EH (cell line): ENCODE results near the gene LMNTD2.

ENCODE experiments used
- DNase-seq: peaks from one replicate; pipeline ENCODE4 v3.0.0-alpha.2; 2015; ENCODE audit warnings: low read depth

LMNTD2 gene

DNA sequence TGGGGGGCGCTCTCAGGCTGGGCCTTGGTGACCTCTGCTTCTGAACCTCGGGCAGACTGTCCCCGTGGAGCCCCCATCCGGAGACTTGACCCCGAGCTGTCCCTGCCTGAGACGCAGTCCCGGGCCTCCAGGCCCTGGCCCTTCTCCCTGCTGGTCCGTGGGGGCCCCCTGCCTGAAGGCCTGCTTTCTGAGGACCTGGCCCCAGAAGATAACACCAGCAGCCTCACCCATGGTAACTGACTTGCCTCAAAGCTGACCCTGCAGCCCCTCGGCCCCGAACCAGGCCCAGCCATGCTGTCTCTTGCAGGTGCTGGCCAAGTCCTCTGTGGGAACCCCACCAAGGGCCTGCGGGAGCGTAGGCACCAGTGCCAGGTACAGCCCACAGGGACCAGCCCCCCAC lies 8.9 kb downstream of the LMNTD2 start:
- DNase-seq: no peak

GRCh38 chr11:551131-551530 lies 9.4 kb downstream of the LMNTD2 start:
- DNase-seq: no peak

GRCh38 chr11:550746-551085 lies 9.8 kb downstream of the LMNTD2 start:
- DNase-seq: no peak

DNA sequence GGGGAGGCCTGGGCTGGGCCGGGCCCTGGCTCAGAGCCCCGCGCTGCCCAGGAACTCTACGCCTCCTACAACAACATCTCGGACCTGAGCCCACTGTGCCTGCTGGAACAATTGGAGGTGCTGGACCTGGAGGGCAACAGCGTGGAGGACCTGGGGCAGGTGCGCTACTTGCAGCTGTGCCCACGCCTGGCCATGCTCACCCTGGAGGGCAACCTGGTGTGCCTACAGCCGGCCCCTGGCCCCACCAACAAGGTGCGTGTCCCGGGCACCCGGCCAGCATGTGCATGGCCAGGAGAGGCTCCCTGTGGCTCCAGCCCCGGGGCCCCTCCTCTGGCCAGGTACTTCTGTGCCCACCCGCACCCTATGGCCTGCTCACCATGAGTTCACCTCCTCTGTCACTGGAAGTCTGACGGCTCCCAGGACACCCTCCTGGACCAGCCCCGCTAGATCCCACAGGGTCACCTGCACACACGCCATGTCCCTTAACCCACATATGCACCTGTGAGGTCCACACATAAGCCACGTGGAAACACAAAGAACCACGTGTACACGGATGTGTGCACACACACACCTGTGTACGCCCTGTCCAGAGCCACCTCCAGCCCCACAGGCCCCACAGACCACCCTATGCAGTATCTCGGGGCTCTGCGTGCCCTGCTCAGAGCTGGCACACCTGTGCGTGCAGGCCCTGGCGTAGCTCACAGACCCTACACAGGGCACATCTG lies 10.4 kb downstream of the LMNTD2 start:
- no peak for DNase-seq

DNA sequence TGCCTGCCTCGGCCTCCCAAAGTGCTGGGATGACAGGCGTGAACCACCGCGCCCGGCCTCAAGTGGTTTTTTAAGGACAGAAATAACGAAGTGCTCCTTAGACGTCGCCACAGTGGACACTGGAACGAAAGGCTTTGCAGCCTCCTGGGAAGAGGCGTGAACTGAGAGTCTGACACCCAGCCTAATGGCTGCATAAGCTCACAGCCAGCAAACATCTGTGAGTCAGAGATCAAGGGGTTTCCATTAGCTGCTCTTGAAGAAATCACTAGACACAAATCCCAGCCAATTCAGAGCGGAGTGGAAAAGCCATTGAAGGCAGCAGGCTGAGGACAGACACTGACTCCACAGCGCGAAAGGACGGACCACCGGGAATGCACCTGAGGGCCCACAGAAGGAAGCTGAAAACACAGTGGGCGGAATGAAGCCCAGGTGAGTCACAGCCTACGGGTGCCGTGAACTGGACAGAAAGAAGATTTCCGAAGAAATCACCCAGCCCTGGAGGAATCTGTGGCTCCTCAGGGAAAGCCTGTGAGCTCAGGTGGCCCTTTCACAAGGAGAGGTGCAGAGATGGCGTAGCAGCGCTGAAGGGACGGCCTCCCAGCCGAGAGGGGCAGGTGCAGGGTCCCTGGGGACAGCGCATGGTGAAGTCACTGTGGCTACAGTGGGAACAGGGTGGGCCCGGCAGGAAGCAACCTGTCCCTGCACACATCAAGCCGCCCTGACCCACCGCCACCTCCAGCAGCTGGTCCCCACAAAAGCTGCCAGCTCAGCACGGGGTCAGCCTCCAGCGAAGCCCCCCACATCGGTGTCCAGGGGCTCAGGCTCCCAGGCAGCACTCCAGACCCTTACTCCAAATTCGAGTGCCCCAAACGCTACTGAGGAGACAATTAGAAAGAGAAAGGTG lies 11.6 kb downstream of the LMNTD2 start:
- DNase-seq: no peak

GRCh38 chr11:545171-545570 lies 15.4 kb downstream of the LMNTD2 start:
- no peak for DNase-seq

DNA sequence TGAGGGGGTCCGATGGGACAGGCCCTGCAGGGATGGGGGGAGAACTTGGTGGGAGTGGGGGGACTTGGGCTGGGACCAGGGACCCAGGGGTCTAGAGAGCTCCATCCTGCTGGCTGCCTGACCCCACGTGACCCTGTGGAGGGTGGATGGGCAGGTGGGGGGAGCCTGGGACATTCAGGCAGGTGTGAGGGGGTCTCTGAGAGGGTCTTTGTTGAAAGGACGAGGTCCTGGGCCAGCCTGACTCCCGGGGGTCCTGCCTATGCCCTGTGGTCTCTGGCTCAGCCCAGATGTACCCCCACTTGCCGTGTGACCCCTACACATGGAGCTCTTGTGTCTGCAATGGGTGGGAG lies 15.7 kb downstream of the LMNTD2 start:
- DNase-seq: no peak

DNA sequence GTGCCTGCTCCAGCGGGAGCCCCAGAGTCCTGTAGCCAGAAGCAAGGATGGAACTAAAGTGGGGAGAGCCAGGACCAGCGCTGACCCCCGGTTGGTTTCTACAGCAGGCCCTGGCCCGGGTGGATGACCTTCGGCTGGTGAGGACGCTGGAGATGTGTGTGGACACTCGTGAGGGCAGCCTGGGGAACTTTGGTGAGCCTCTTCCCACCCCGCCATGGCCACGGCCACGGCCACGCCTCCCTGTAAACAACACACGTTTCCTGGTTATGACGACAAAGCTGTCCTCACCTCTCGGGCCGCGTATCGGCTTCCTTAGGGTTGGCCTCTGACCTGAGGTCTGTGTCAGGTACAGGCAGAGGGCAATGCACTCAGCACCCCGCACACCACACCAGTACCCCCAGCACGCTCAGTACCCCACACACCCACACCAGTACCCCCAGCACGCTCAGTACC lies 19.1 kb downstream of the LMNTD2 start:
- DNase-seq: no peak

DNA sequence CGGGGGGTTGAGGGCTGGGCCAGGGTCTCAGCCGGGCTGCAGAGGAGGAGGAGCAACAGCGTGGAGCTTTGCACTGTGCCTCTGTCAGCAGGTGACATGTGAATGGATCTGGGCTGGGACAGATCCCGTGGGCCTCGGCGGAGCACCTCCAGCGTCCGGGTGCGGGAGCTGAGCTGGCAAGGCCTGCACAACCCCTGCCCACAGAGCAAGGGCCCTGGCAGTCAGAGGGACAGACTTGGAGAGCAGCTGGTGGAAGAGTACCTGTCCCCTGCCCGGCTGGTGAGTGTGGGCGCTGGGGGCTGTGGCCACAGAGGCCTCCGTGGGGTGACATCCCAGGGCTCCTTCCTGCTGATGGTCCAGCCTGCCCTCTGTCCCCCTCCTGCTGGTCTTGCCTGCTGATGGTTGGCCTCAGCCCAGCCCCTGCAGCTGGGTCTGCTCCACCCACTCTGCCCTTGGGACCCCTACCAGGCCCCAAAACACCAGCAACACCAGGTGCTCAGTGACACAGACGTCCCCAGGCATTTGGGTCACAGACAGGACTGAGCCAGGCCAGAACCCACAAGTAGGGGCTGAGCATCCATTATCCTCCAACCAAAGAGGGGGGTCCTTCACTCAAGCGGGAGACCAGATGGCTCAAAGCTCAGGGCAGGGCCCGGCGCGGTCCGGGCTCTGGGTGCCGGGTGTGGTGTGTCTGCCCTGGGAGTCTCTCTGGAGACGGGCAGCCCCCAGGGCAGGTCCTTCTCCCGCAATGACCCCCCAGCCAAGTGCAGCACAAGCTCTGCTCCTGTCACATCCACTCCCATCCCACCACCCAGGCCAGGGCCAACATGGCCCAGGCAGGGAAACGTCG lies 19.7 kb downstream of the LMNTD2 start:
- no peak for DNase-seq

GRCh38 chr11:539971-540481 lies 20.5 kb downstream of the LMNTD2 start:
- DNase-seq: no peak

- no peak for DNase-seq
These were observed 22.0 kb downstream of the LMNTD2 start for GRCh38 chr11:538431-539051.

DNA sequence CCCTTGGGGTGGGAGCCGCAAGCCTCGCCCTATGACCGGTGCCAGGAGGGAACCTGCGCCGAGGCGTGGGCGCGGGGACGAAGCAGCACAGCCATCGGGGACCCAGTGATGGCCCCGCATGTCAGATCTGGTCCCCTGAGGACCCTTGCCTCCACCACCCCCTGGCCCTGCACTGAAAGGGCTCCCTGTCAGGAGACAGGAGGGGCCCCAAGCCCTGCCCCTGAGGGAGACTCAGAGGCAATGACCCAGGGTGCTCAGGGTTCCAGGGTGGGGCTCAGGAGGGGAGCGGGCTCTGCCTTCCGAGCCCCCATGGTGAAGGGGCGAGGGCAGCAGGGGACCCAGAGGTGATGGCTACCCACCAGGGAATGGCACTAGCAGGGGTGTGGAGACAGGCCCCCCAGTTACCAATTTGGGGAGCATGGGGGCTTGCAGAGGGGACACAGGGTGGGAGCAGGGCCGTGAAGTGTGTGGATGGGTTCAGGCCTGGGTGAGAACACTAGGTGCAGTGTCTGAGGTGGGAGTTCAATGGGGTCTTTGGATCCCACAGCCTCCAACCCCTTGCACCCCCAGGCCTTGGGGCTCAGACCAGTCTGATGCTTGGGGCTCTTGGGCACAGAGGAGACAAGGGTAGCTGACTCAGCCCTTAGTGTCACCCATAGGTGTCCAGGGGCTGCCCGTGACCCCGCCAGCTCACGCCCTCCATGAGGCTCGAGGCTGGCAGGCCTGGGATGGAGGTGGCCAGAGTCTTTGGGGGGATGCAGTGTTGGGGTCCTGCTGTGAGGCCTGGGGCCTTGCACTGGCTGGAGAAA lies 22.7 kb downstream of the LMNTD2 start:
- DNase-seq: no peak

GRCh38 chr11:536841-537621 lies 23.5 kb downstream of the LMNTD2 start, which contains the start of gene LRRC56:
Gene LRRC56 (plus strand): TSS chr11:537527. CDS start chr11:540685, 3,158 bp downstream.
- peak; percentile 90 for DNase-seq

GRCh38 chr11:535519-536454 lies 24.8 kb downstream of the LMNTD2 start, which contains the start of gene HRAS:
Gene HRAS (minus strand): TSS chr11:535576.
- DNase-seq: peak; percentile 92

- DNase-seq: no peak
These were observed 25.4 kb downstream of the LMNTD2 start for GRCh38 chr11:535210-535518.

DNA sequence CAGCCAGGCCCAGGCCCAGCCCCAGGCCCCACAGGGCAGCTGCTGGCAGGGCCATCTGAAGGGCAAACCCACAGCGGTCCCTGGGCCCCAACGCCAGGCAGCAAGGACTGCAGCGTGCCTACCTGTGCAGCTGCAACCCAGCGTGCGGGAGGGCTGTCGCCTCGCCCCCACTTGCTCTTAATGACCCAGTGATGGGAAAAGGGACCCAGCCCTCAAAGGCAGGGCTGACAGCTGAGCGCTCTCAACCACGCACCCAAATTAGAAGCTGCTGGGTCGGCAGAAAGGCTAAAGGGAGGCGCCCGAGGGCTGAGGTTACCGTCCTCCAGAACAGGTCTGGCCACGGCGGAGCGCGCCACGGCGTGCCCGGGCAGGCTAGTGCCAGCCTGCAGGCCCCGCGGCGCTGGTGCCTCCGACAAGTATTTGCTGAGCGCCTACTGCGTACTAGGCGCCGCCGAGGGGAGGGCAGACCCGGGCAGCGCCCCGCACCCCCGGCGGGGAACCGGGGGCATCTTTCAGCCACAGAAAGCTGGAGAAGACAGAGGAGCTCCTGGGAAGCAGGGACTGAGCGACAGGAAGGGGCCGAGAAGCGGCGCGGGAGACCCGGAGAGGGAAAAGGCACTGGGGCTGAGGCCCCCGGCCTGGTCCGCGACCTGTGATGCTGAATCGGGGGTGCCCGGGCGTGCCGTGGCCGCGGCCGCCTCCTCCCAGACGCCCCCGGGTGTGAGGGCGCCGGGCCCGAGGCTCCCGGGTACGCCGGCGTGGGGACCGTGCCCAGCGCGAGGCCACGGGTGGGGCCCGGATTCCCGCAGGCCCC lies 25.9 kb downstream of the LMNTD2 start:
- DNase-seq: peak; percentile 23

DNA sequence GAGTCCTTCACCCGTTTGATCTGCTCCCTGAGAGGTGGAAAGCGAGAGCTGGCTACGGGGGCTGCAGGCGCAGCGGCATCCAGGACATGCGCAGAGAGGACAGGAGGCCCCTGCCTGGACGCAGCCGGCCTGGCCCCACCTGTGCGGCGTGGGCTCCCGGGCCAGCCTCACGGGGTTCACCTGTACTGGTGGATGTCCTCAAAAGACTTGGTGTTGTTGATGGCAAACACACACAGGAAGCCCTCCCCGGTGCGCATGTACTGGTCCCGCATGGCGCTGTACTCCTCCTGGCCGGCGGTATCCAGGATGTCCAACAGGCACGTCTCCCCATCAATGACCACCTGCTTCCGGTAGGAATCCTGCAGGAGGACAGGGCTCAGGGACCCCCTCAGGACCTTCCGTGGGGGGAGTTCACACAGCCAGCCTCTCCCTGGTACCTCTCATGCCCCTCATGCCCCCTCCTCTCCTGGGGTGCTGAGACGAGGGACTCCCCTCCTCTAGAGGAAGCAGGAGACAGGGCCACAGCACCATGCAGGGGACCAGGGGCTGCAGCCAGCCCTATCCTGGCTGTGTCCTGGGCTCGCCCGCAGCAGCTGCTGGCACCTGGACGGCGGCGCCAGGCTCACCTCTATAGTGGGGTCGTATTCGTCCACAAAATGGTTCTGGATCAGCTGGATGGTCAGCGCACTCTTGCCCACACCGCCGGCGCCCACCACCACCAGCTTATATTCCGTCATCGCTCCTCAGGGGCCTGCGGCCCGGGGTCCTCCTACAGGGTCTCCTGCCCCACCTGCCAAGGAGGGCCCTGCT lies 26.7 kb downstream of the LMNTD2 start:
- DNase-seq: no peak
